Suprapubic skin (tissue), 4 donors: Measurements from ENCODE around the gene ZNF536. TPM values are rescaled to one million over a fixed set of nuclear protein-coding genes. Genes with fewer than 3 reads are reported as not detected.

Source experiments
- DNase-seq, 2 donors: peaks; one replicate each; pipeline ENCODE4 v3.0.0-alpha.2; 2019; ENCODE audit warnings: low spot score in 2 of 2
- H3K27ac ChIP-seq: fragments of 200-600 bp; sonication (generic); one replicate; pipeline ENCODE4 v1.5.1; 2019
- H3K27me3 ChIP-seq: fragments of 200-600 bp; sonication (generic); one replicate; pipeline ENCODE4 v1.5.1; 2019
- H3K36me3 ChIP-seq: fragments of 200-600 bp; sonication (generic); one replicate; pipeline ENCODE4 v1.5.1; 2019
- H3K4me1 ChIP-seq: fragments of 200-600 bp; sonication (generic); one replicate; pipeline ENCODE4 v1.5.1; 2019
- H3K4me3 ChIP-seq: fragments of 200-600 bp; sonication (generic); one replicate; pipeline ENCODE4 v1.5.1; 2019; ENCODE audit warnings: mild to moderate bottlenecking
- H3K9me3 ChIP-seq: fragments of 200-600 bp; sonication (generic); one replicate; pipeline ENCODE4 v1.5.1; 2019
- CTCF ChIP-seq, 2 donors: fragments of 200-600 bp in 1 of 2; fragments of 450-650 bp in 1 of 2; sonication (generic) in 1 of 2; IDR thresholded peaks; one replicate each; pipeline ENCODE4 v1.5.1; 2016 to 2019; ENCODE audit warnings: antibody characterized with exemption in 2 of 2, mild to moderate bottlenecking in 1 of 2, moderate library complexity in 1 of 2
- EP300 ChIP-seq: sonication (generic); formaldehyde crosslinking; IDR thresholded peaks from one replicate; pipeline ENCODE4 v1.6.1; 2017; ENCODE audit warnings: antibody characterized with exemption
- POLR2A ChIP-seq, 2 donors: fragments of 450-650 bp; IDR thresholded peaks; one replicate each; pipeline ENCODE4 v1.6.1; 2017; ENCODE audit warnings: antibody characterized with exemption in 2 of 2, mild to moderate bottlenecking in 2 of 2, moderate library complexity in 2 of 2
- POLR2AphosphoS5 ChIP-seq, 3 donors: sonication (generic); formaldehyde crosslinking; IDR thresholded peaks; one replicate each; pipeline ENCODE4 v1.6.1; 2017; ENCODE audit warnings: antibody characterized with exemption in 3 of 3
- WGBS: methylation state at CpG from one replicate; pipeline ENCODE4 v1.1.5; 2018; 5-methylcytosine and 5-hydroxymethylcytosine counted together
- total RNA-seq, 4 donors: library from RNA; depleted of rRNA; stranded (reverse); fragments of >200 nt; gene quantifications; one replicate each; pipeline ENCODE4 v1.1.0, GENCODE V29; 2016

ZNF536 gene
- total RNA-seq, 4 donors from 2014 or later, result 0.10 to 1.5 (median 0.51) TPM

DNA sequence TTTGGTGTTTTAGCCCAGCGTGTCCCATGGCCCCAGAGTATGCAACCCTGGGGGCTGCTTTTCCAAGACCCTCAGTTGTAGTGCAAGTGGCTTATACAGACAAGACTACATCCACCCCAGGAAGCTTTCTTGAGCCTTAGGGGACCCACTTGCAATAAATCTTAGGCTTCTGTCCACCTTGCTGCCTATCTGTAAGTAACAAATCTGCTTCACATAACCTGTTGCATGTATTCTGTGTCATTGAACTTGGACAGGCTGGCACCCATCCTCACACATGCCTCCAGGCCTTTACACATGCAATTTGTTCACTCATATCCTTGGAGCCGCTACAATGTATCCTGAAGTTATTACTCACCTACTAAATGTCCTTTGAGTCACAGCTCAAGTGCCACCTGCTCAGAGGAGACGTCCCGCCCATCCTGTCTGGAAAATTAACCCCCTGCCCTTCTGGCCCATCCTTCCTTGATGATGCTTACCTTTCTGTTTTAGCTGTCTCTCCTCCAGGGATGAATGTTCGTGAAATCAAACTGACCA lies 101.2 kb downstream of the ZNF536 start:
- TF ChIP-seq EP300, result no peak
- TF ChIP-seq POLR2A (IDR thresholded peaks at IDR 0.05), result no peak
- TF ChIP-seq CTCF (IDR thresholded peaks at IDR 0.05), result no peak
- no peak for TF ChIP-seq POLR2AphosphoS5 (IDR thresholded peaks at IDR 0.05)
- WGBS, result 78% methylated on average over 5 of the region's 5 CpGs
- Histone ChIP-seq H3K9me3 (no peaks in the 10 kb centered on the region), H3K4me1 (no peaks in the 10 kb centered on the region), H3K4me3 (no peak overlapping the region), H3K36me3 (no peaks in the 10 kb centered on the region), H3K27me3 (peaks cover 3% of the 10 kb centered on the region), H3K27ac (no peak overlapping the region)
- DNase-seq, result no peak

GRCh38 chr19:30476997-30477396 lies 104.8 kb downstream of the ZNF536 start:
- H3K4me1 ChIP-seq, result no peaks in the 10 kb centered on the region
- DNase-seq, result no peak
- no peaks in the 10 kb centered on the region for H3K36me3 ChIP-seq
- 88% methylated on average over 2 of the region's 2 CpGs for WGBS
- no peak overlapping the region for H3K27ac ChIP-seq
- H3K9me3 ChIP-seq, result no peaks in the 10 kb centered on the region
- no peak overlapping the region for H3K4me3 ChIP-seq
- TF ChIP-seq POLR2AphosphoS5 (IDR thresholded peaks at IDR 0.05) (no peak), EP300 (no peak), POLR2A (IDR thresholded peaks at IDR 0.05) (no peak), CTCF (IDR thresholded peaks at IDR 0.05) (no peak)
- H3K27me3 ChIP-seq, result peaks cover 6% of the 10 kb centered on the region

DNA sequence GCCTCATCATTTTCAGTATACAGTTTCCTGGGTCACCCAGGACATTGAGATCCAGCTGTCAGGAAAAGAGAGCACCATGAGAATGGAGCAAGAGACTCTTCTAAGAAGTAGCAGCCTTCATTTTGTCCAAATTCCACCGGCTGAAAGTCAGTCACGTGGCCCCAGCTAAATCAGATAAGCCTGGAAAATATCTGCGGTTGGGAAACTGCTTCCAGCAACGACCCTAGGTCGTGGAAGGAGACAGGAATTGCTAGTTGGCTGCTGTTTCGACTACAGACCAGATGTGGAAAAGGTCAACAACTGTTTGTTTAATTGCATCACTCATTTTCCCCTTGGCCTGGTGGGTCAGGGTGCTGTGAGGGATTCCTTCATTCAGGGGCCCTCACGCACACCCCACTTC lies 107.0 kb downstream of the ZNF536 start:
- no peak overlapping the region for H3K27ac ChIP-seq
- no peaks in the 10 kb centered on the region for H3K4me1 ChIP-seq
- H3K27me3 ChIP-seq, result peaks cover 6% of the 10 kb centered on the region
- TF ChIP-seq EP300 (no peak), POLR2A (IDR thresholded peaks at IDR 0.05) (no peak), POLR2AphosphoS5 (IDR thresholded peaks at IDR 0.05) (no peak), CTCF (IDR thresholded peaks at IDR 0.05) (no peak)
- no peaks in the 10 kb centered on the region for H3K9me3 ChIP-seq
- DNase-seq, result no peak
- H3K36me3 ChIP-seq, result no peaks in the 10 kb centered on the region
- 21% methylated on average over 7 of the region's 7 CpGs for WGBS
- H3K4me3 ChIP-seq, result no peak overlapping the region

DNA sequence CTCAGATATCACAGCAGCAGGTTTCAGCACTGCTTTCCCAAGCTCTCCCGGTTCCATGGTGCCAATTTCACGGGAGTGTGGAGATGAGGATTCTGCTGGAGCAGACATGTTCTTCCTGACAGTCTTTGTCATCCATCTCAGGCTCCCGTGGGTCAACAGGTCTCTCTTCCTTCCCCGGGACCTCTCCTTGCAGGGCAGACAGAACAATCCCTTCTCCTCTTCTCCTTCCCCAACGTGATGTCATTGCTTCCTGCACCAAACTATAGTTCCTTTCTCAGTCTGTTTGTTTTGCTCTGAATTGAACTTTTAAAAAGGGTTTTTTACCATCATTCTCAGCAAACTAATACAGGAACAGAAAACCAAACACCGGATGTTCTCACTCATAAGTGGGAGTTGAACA lies 107.9 kb downstream of the ZNF536 start:
- no peak overlapping the region for H3K4me3 ChIP-seq
- no peak overlapping the region for H3K27ac ChIP-seq
- 56% methylated on average over 6 of the region's 6 CpGs for WGBS
- DNase-seq, result no peak
- peaks cover 9% of the 10 kb centered on the region for H3K27me3 ChIP-seq
- no peaks in the 10 kb centered on the region for H3K9me3 ChIP-seq
- H3K36me3 ChIP-seq, result no peaks in the 10 kb centered on the region
- TF ChIP-seq POLR2A (IDR thresholded peaks at IDR 0.05) (no peak), POLR2AphosphoS5 (IDR thresholded peaks at IDR 0.05) (no peak), EP300 (no peak), CTCF (IDR thresholded peaks at IDR 0.05) (no peak)
- no peaks in the 10 kb centered on the region for H3K4me1 ChIP-seq

GRCh38 chr19:30481063-30481462 lies 108.9 kb downstream of the ZNF536 start:
- Histone ChIP-seq H3K27ac (no peak overlapping the region), H3K36me3 (no peaks in the 10 kb centered on the region), H3K4me3 (no peak overlapping the region), H3K27me3 (peaks cover 7% of the 10 kb centered on the region), H3K4me1 (no peaks in the 10 kb centered on the region), H3K9me3 (no peaks in the 10 kb centered on the region)
- 80% methylated on average over 4 of the region's 4 CpGs for WGBS
- TF ChIP-seq POLR2AphosphoS5 (IDR thresholded peaks at IDR 0.05), result no peak
- TF ChIP-seq EP300, result no peak
- no peak for TF ChIP-seq POLR2A (IDR thresholded peaks at IDR 0.05)
- no peak for TF ChIP-seq CTCF (IDR thresholded peaks at IDR 0.05)
- no peak for DNase-seq
